HepG2 (cell line): ENCODE measurements around the gene CAPN13. TPM values are rescaled to one million over a fixed set of nuclear protein-coding genes. Genes with fewer than 3 reads are reported as not detected.

Source experiments
- ATAC-seq: fragments of 200-7000 bp; cut with Tn5 transposase; 3 replicates; pipeline ENCODE4 v1.9.1; 2020; ENCODE audit warnings: mild to moderate bottlenecking, moderate library complexity
- BruUV-seq: library from RNA; stranded (reverse); fragments of 400-500 nt; replicated peaks from 2 replicates; lab custom pipeline; 2021; lab: Mats Ljungman, UMichigan
- CTCF ChIA-PET: fragments of 300-600 bp; formaldehyde crosslinking; extraction: SDS; loops from one replicate; lab custom pipeline; 2021; ENCODE audit warnings: low total read pairs, inconsistent platforms, low intra/inter-chr PET ratio; lab: Yijun Ruan, JAX
- POLR2A ChIA-PET: fragments of 350-600 bp; sonication (Branson Sonifier 250); formaldehyde crosslinking; loops from one replicate; lab custom pipeline; 2020; ENCODE audit warnings: antibody characterized with exemption, inconsistent platforms; lab: Yijun Ruan, JAX
- DNase-seq: peaks from one replicate; pipeline ENCODE4 v3.0.0-alpha.2; 2015; ENCODE audit warnings: low spot score
- FAIRE-seq: peaks from 3 replicates; lab custom pipeline; 2011; peaks lifted over from hg19 to GRCh38; lab: Jason Lieb, UNC
- H2AFZ ChIP-seq: one replicate; pipeline ENCODE4 v1.6.1; 2011; ENCODE audit warnings: low read length, inconsistent platforms
- H3K27ac ChIP-seq: fragments of 300-600 bp; 3 replicates; pipeline ENCODE4 v1.8.0; 2011; ENCODE audit warnings: mixed run types, mild to moderate bottlenecking, mixed read lengths, low read length, inconsistent platforms; ENCODE audit not compliant: insufficient read depth; ENCODE audit errors: extremely low read length
- H3K27me3 ChIP-seq, 2 experiments: fragments of 200-600 bp in 1 of 2; 2 replicates in 1 of 2; 3 replicates in 1 of 2; pipeline versions ENCODE4 v1.6.0 to v1.8.0; 2011; ENCODE audit warnings: low read length in 2 of 2, mild to moderate bottlenecking in 2 of 2, moderate library complexity in 2 of 2, inconsistent platforms in 1 of 2; ENCODE audit not compliant: insufficient read depth in 2 of 2, control insufficient read depth in 1 of 2
- H3K36me3 ChIP-seq, 2 experiments: fragments of 200-600 bp in 1 of 2; replicated peaks in 1 of 2; 2 replicates in 1 of 2; 3 replicates in 1 of 2; pipeline versions ENCODE4 v1.5.1 to v1.8.0; 2011; ENCODE audit warnings: low read length in 2 of 2, inconsistent platforms in 1 of 2; ENCODE audit not compliant: insufficient read depth in 2 of 2, control insufficient read depth in 1 of 2
- H3K4me1 ChIP-seq: 2 replicates; pipeline ENCODE4 v1.5.1; 2012; ENCODE audit warnings: low read length, inconsistent platforms; ENCODE audit not compliant: insufficient read depth
- H3K4me2 ChIP-seq: 2 replicates; pipeline ENCODE4 v1.6.0; 2011; ENCODE audit warnings: low read depth, low read length, inconsistent platforms
- H3K4me3 ChIP-seq, 3 experiments: fragments of 200-600 bp in 1 of 3; sonication (generic), shearing (Covaris generic) in 1 of 3; replicated peaks in 1 of 3; 2 replicates each; pipeline ENCODE4 v1.5.1; 2011 to 2016; ENCODE audit warnings: low read length in 3 of 3, inconsistent platforms in 2 of 3, low read depth in 2 of 3, mild to moderate bottlenecking in 2 of 3, control low read depth in 1 of 3, mixed read lengths in 1 of 3; ENCODE audit not compliant: insufficient read depth in 1 of 3
- H3K79me2 ChIP-seq: one replicate; pipeline ENCODE4 v1.6.1; 2011; ENCODE audit warnings: low read length, inconsistent platforms; ENCODE audit not compliant: insufficient read depth
- H3K9ac ChIP-seq: 2 replicates; pipeline ENCODE4 v1.6.0; 2011; ENCODE audit warnings: mild to moderate bottlenecking, low read depth, low read length, inconsistent platforms; ENCODE audit not compliant: insufficient read depth
- H3K9me3 ChIP-seq: 2 replicates; pipeline ENCODE4 v1.5.1; 2012; ENCODE audit warnings: mild to moderate bottlenecking, low read length
- H4K20me1 ChIP-seq: 2 replicates; pipeline ENCODE4 v1.6.0; 2011; ENCODE audit warnings: inconsistent platforms, mild to moderate bottlenecking, low read length, moderate library complexity; ENCODE audit not compliant: insufficient read depth
- BRCA1 ChIP-seq: sonication (generic); formaldehyde crosslinking; IDR thresholded peaks from 2 replicates; pipeline ENCODE4 v1.4.0; 2020; ENCODE audit warnings: missing genetic modification reagents
- CREM ChIP-seq, 2 experiments: sonication (generic) in 1 of 2; formaldehyde crosslinking in 1 of 2; IDR thresholded peaks; 2 replicates each; pipeline versions ENCODE4 v1.4.0 to v1.6.1; 2016 to 2020; ENCODE audit warnings: antibody characterized with exemption in 1 of 2, mild to moderate bottlenecking in 1 of 2, missing genetic modification reagents in 1 of 2
- ERF ChIP-seq: IDR thresholded peaks from 2 replicates; pipeline ENCODE4 v1.6.1; 2018; ENCODE audit warnings: missing biosample characterization, missing genetic modification reagents
- NFE2 ChIP-seq: sonication (generic); formaldehyde crosslinking; IDR thresholded peaks from 2 replicates; pipeline ENCODE4 v1.4.0; 2020; ENCODE audit warnings: missing genetic modification reagents
- NR3C1 ChIP-seq: sonication (generic); formaldehyde crosslinking; IDR thresholded peaks from 2 replicates; pipeline ENCODE4 v1.4.0; 2020; ENCODE audit warnings: missing genetic modification reagents
- PHF8 ChIP-seq: sonication (generic); formaldehyde crosslinking; IDR thresholded peaks from 2 replicates; pipeline ENCODE4 v1.5.0; 2020; ENCODE audit warnings: missing genetic modification reagents
- SRSF1 ChIP-seq: fragments of 200-400 bp; formaldehyde crosslinking; optimal IDR thresholded peaks from 2 replicates; pipeline ENCODE3; 2017; ENCODE audit warnings: mild to moderate bottlenecking, low read depth, low read length, moderate library complexity
- TBL1XR1 ChIP-seq: fragments of 150-350 bp; IDR thresholded peaks from 2 replicates; pipeline ENCODE4 v1.6.1; 2014; ENCODE audit warnings: borderline replicate concordance, low read length; ENCODE audit not compliant: partially characterized antibody
- WIZ ChIP-seq: sonication (generic); formaldehyde crosslinking; IDR thresholded peaks from 2 replicates; pipeline ENCODE4 v1.5.1; 2020; ENCODE audit warnings: mild to moderate bottlenecking, missing genetic modification reagents
- YY1 ChIP-seq: IDR thresholded peaks from 2 replicates; pipeline ENCODE4 v1.6.1; 2011; ENCODE audit warnings: low read length, low read depth, moderate library complexity, mild to moderate bottlenecking; ENCODE audit not compliant: insufficient read depth, insufficient replicate concordance
- ZFP37 ChIP-seq: sonication (generic); formaldehyde crosslinking; IDR thresholded peaks from 2 replicates; pipeline ENCODE4 v1.4.0; 2020; ENCODE audit warnings: missing genetic modification reagents, borderline replicate concordance
- ZFP62 ChIP-seq: sonication (generic); formaldehyde crosslinking; IDR thresholded peaks from 2 replicates; pipeline ENCODE4 v1.4.0; 2020; ENCODE audit warnings: missing genetic modification reagents
- ZNF468 ChIP-seq: sonication (generic); formaldehyde crosslinking; IDR thresholded peaks from 2 replicates; pipeline ENCODE4 v1.8.0; 2022; ENCODE audit warnings: mild to moderate bottlenecking, moderate library complexity, missing genetic modification reagents
- ZNF644 ChIP-seq: IDR thresholded peaks from 2 replicates; pipeline ENCODE4 v1.6.1; 2016; ENCODE audit warnings: low read depth
- ZNF7 ChIP-seq: IDR thresholded peaks from 2 replicates; pipeline ENCODE4 v1.6.1; 2016; ENCODE audit warnings: missing biosample characterization, missing genetic modification reagents
- ZSCAN12 ChIP-seq: sonication (generic); formaldehyde crosslinking; IDR thresholded peaks from 2 replicates; pipeline ENCODE4 v1.9.0; 2021; ENCODE audit warnings: mild to moderate bottlenecking, missing genetic modification reagents
- WGBS: methylation state at CpG from one replicate; pipeline ENCODE4 v1.1.6; 2017; ENCODE audit warnings: low lambda C conversion rate; 5-methylcytosine and 5-hydroxymethylcytosine counted together
- in situ Hi-C: cut with HindIII; loops from 2 replicates; pipeline ENCODE4 v1.10.0; 2017; ENCODE audit warnings: low pct_unique_long_range_greater_than_20kb; ENCODE audit not compliant: extremely low pct_ligation_motif_present
- intact Hi-C: fragments of 100-400 bp; cut with micrococcal nuclease; formaldehyde crosslinking; loops from one replicate; pipeline ENCODE4 v1.10.0; 2022; ENCODE audit not compliant: unreplicated experiment
- polyA plus RNA-seq, 8 experiments: library from polyadenylated mRNA; depleted of rRNA in 3 of 8; stranded (reverse) in 7 of 8; unstranded in 1 of 8; fragments of >200 nt; fragmentation: Illumina TruSeq in 4 of 8; extraction: Trizol in 4 of 8; gene quantifications; 2 replicates each; pipeline versions ENCODE4 v1.2.1 to v1.2.3, GENCODE V29; 2011 to 2016; ENCODE audit warnings: low read depth in 4 of 8, missing spikeins in 1 of 8, mixed read lengths in 1 of 8; ENCODE audit not compliant: insufficient read depth in 1 of 8
- total RNA-seq, 5 experiments: library from RNA; depleted of rRNA; stranded (reverse); fragments of >200 nt; fragmentation: Illumina TruSeq; extraction: Trizol; gene quantifications; 2 replicates each; pipeline ENCODE4 v1.2.3, GENCODE V29; 2016; ENCODE audit warnings: low read depth in 1 of 5
- TF ChIP-seq, protein P1 (sequence below): sonication (generic); formaldehyde crosslinking; IDR thresholded peaks from 2 replicates; pipeline ENCODE4 v1.5.0; 2020; ENCODE audit warnings: missing genetic modification reagents
- TF ChIP-seq, protein P2 (sequence below): sonication (generic); formaldehyde crosslinking; IDR thresholded peaks from 2 replicates; pipeline ENCODE4 v1.8.0; 2023; ENCODE audit warnings: mild to moderate bottlenecking, missing genetic modification reagents

CAPN13 gene
- total and polyA plus RNA-seq, 2 of the 13 experiments (the other 11 are each of a cell fraction or from before 2014, with no cell fraction given), result not detected

DNA sequence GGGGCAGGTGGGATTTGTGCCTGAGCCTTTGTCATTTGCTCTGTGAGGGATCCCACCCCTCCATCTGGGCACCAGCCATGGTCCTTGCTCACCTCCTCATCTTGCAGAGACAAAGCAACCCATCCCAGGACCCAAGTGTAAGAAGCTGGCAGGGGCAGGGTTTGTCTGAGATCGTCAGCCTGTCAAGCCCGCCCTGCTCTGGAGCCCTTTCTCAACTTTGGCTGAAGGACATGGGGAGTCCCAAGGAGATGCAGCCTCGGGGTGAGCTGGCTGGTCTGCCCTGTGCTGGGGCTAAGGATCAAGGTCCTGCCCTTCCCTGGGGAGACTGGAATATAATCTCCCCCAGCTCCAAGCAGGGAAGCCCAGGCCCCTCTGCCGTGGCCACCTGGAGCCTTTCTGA is 86.0 kb downstream of the CAPN13 start (continued):
- TF ChIP-seq YY1, result no peak
- no peak for TF ChIP-seq ZFP62 (CRISPR knock-in tag)
- TF ChIP-seq, protein P1, sequence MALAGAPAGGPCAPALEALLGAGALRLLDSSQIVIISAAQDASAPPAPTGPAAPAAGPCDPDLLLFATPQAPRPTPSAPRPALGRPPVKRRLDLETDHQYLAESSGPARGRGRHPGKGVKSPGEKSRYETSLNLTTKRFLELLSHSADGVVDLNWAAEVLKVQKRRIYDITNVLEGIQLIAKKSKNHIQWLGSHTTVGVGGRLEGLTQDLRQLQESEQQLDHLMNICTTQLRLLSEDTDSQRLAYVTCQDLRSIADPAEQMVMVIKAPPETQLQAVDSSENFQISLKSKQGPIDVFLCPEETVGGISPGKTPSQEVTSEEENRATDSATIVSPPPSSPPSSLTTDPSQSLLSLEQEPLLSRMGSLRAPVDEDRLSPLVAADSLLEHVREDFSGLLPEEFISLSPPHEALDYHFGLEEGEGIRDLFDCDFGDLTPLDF (CRISPR knock-in tag), result no peak
- no peak for TF ChIP-seq WIZ
- TF ChIP-seq SRSF1, result no peak
- no peak for TF ChIP-seq CREM (IDR thresholded peaks at IDR 0.05)
- no peak for TF ChIP-seq CREM (CRISPR knock-in tag; IDR thresholded peaks at IDR 0.05)
- no peak for TF ChIP-seq ZFP37
- no peak for TF ChIP-seq PHF8

DNA sequence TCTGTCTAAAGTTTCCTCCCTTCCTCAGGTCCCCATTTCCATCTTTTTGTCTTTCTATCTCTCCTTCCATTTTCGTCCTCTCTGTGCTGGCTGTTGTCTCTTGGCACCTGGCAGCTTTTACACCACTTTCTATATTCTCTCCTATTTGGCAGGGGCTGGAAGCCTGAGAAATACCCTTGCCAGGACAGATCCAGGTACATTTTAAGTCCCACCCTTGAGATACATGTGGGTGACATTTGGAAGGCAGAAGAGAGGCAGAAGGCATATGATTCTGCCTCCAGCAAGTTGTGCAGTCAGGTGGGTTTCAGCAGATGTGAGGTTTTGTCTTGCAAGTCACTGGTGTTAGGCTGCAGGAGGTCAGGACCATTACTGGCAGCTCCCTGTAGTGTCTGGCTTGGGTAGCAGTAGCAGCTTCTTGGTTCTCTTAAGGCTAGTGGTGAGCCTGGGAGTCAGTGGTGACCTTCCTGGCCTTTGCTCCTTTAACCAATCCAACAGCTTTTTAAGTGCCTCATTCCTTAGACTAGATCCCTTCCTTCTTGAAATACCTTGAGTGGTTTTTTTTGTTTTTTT is 90.1 kb downstream of the CAPN13 start:
- H3K79me2 ChIP-seq, result no peaks in the 10 kb centered on the region
- DNase-seq, result no peak
- H2AFZ ChIP-seq, result no peak overlapping the region
- no peaks in the 10 kb centered on the region for H3K36me3 ChIP-seq
- no TSS peak for BruUV-seq
- FAIRE-seq, result no peak
- no peaks in the 10 kb centered on the region for H3K27me3 ChIP-seq
- no peak overlapping the region for H3K4me2 ChIP-seq
- intact Hi-C loops, result no loop called here
- H3K4me1 ChIP-seq, result no peaks in the 10 kb centered on the region
- TF ChIP-seq ZNF644, result no peak
- TF ChIP-seq ZNF468 (CRISPR knock-in tag), result no peak
- TF ChIP-seq NFE2 (CRISPR knock-in tag), result no peak
- no peak for TF ChIP-seq ERF
- TF ChIP-seq, protein P2, sequence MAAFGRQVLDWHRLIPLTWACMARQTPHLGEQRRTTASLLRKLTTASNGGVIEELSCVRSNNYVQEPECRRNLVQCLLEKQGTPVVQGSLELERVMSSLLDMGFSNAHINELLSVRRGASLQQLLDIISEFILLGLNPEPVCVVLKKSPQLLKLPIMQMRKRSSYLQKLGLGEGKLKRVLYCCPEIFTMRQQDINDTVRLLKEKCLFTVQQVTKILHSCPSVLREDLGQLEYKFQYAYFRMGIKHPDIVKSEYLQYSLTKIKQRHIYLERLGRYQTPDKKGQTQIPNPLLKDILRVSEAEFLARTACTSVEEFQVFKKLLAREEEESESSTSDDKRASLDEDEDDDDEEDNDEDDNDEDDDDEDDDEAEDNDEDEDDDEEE (CRISPR knock-in tag), result no peak
- TF ChIP-seq ZSCAN12, result no peak
- no peak for TF ChIP-seq ZNF7 (CRISPR knock-in tag)
- TF ChIP-seq BRCA1 (CRISPR knock-in tag), result no peak
- no peak for TF ChIP-seq TBL1XR1
- TF ChIP-seq NR3C1 (CRISPR knock-in tag), result no peak
- H3K9me3 ChIP-seq, result no peaks in the 10 kb centered on the region
- no peak overlapping the region for H3K27ac ChIP-seq
- H3K9ac ChIP-seq, result no peak overlapping the region
- H4K20me1 ChIP-seq, result no peaks in the 10 kb centered on the region
- POLR2A ChIA-PET, result no interaction called here
- ATAC-seq, result no peak
- 0% methylated on average over 1 of the region's 1 CpG for WGBS
- in situ Hi-C loops, result loop anchor here (5.0 to 10.0 kb wide), 3 partner anchors 148 to 615 kb away; no protein-coding TSS in a partner anchor
- CTCF ChIA-PET, result interaction anchor here (1.2 kb wide), 1 partner anchor 617 kb away, joined by 3 read pairs; no protein-coding TSS in a partner anchor
- no peak overlapping the region for H3K4me3 ChIP-seq
